Measurements from ENCODE around the gene COL2A1. TPM values are rescaled to one million over a fixed set of nuclear protein-coding genes. Genes with fewer than 3 reads are reported as not detected.

The COL2A1 gene
- total RNA-seq, 1 experiment from 2014 or later: 1.4 TPM

- Histone ChIP-seq H3K4me1 (ENCODE audit: control insufficient read depth, insufficient read depth, low read length) (peaks cover under 1% of the 10 kb centered on the region; the same call in 1 of the 2 replicates), H3K36me3 (ENCODE audit: control insufficient read depth, insufficient read depth, low read length) (peaks cover 6% of the 10 kb centered on the region), H3K9me3 (ENCODE audit: control insufficient read depth, insufficient read depth, low read depth, low read length) (no peaks in the 10 kb centered on the region), H3K4me3 (ENCODE audit: low read depth in 2 of 2, low read length in 2 of 2) (no peak overlapping the region), H3K27ac (ENCODE audit: low read length) (no peak overlapping the region), H3K27me3 (ENCODE audit: control insufficient read depth, insufficient read depth, low read length) (no peaks in the 10 kb centered on the region)
- no TSS peak for BruUV-seq (replicated peaks)
- POLR2A ChIA-PET: no interaction called here
- in situ Hi-C loops (cut with HindIII; ENCODE audit: low pct_unique_long_range_greater_than_20kb, low sequenced_read_pairs): no loop called here
- CTCF ChIA-PET: no interaction called here
- DNase-seq (ENCODE audit: low read depth, low spot score) (no peak), ATAC-seq (no peak)
- intact Hi-C loops (cut with micrococcal nuclease; ENCODE audit: unreplicated experiment): no loop called here
- no peak for TF ChIP-seq SIN3A (IDR thresholded peaks at IDR 0.05; ENCODE audit: borderline replicate concordance, insufficient read depth, low read depth, low read length)
- TF ChIP-seq REST (IDR thresholded peaks at IDR 0.05; ENCODE audit: insufficient read depth in 1 of 2, low read depth in 2 of 2, low read length in 1 of 2): no peak
- TF ChIP-seq TCF7L2 (IDR thresholded peaks at IDR 0.05; ENCODE audit: low read depth, low read length): no peak
- no peak for TF ChIP-seq POLR2AphosphoS5 (IDR thresholded peaks at IDR 0.05; ENCODE audit: low read depth, low read length)
- no peak for TF ChIP-seq CTCF (IDR thresholded peaks at IDR 0.05)
These were observed 34.4 kb downstream of the COL2A1 start for GRCh38 chr12:47969845-47970244.

DNA sequence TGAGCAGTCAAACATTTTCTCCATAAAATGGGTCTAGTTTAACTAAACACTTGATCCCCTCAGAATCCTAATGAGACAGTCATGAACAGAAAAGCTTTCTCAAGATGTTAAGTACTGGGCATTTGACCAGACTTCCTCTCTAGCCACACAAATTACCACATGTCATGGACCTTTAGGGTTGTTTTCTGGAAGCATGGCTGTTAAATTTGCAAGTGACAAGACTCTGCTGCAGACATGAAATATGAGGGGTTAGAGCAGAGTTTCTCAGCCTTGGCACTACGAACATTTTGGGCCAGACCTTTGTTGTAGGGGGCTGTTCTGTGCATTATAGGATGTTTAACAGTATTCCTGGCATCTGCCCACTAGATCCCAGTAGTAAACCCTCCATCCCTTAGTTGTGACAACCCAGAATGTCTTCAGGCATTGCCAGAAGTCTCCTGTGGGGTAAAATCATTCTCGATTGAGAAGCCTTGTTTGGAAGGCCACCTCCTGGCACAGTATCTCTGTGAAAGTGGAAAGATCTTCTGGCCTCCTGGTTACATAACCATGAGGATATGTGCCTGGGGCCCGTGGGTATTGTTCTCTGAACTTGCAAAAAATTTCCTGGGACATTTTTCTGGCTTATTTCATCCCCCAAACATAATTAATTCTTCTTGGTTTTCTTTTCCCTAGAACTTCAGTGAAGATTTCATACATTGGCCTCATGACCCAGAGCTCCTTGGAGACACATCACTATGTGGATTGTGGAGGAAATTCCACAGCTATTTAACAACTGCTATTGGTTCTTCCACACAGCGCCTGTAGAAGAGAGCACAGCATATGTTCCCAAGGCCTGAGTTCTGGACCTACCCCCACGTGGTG is 36.6 kb downstream of the COL2A1 start:
- in situ Hi-C loops (cut with HindIII; ENCODE audit: low pct_unique_long_range_greater_than_20kb, low sequenced_read_pairs): no loop called here

More for the DNA sequence above, 36.6 kb downstream of the COL2A1 start:
- H3K4me1 ChIP-seq (ENCODE audit: control insufficient read depth, insufficient read depth, low read length): peaks cover 12% of the 10 kb centered on the region
- intact Hi-C loops (cut with micrococcal nuclease; ENCODE audit: unreplicated experiment): no loop called here
- H3K36me3 ChIP-seq (ENCODE audit: control insufficient read depth, insufficient read depth, low read length): peaks cover 7% of the 10 kb centered on the region
- H3K4me3 ChIP-seq (ENCODE audit: low read depth in 2 of 2, low read length in 2 of 2): no peak overlapping the region
- TF ChIP-seq TCF7L2 (IDR thresholded peaks at IDR 0.05; ENCODE audit: low read depth, low read length) (no peak), SIN3A (IDR thresholded peaks at IDR 0.05; ENCODE audit: borderline replicate concordance, insufficient read depth, low read depth, low read length) (no peak), CTCF (IDR thresholded peaks at IDR 0.05) (no peak), REST (IDR thresholded peaks at IDR 0.05; ENCODE audit: insufficient read depth in 1 of 2, low read depth in 2 of 2, low read length in 1 of 2) (no peak), POLR2AphosphoS5 (IDR thresholded peaks at IDR 0.05; ENCODE audit: low read depth, low read length) (no peak)
- no peak for DNase-seq (ENCODE audit: low read depth, low spot score)
- no peak for ATAC-seq
- ChIA-PET CTCF (no interaction called here), POLR2A (no interaction called here)
- no peaks in the 10 kb centered on the region for H3K27me3 ChIP-seq (ENCODE audit: control insufficient read depth, insufficient read depth, low read length)
- H3K9me3 ChIP-seq (ENCODE audit: control insufficient read depth, insufficient read depth, low read depth, low read length): no peaks in the 10 kb centered on the region
- no TSS peak for BruUV-seq (replicated peaks)
- no peak overlapping the region for H3K27ac ChIP-seq (ENCODE audit: low read length)
